GM23338 (cell line): ENCODE measurements around the gene BAK1. TPM values are rescaled to one million over a fixed set of nuclear protein-coding genes. Genes with fewer than 3 reads are reported as not detected.

Source experiments
- ATAC-seq: fragments of 200-7000 bp; cut with Tn5 transposase; 3 replicates; pipeline ENCODE4 v1.9.1; 2020
- DNase-seq: peaks from one replicate; pipeline ENCODE4 v3.0.0-alpha.2; 2015; ENCODE audit warnings: low spot score
- H2AFZ ChIP-seq: fragments of 200-600 bp; sonication (generic); 2 replicates; pipeline ENCODE4 v1.8.0; 2016; ENCODE audit warnings: antibody characterized with exemption, mild to moderate bottlenecking, moderate library complexity
- H3F3A ChIP-seq: fragments of 200-600 bp; sonication (generic); replicated peaks from 2 replicates; pipeline ENCODE4 v1.8.0; 2017; ENCODE audit warnings: antibody characterized with exemption, mixed run types, low read depth
- H3K27ac ChIP-seq: fragments of 200-600 bp; sonication (generic); 2 replicates; pipeline ENCODE4 v1.6.1; 2016; ENCODE audit warnings: low read depth
- H3K27me3 ChIP-seq: fragments of 200-600 bp; sonication (generic); 2 replicates; pipeline ENCODE4 v1.8.0; 2016; ENCODE audit warnings: mild to moderate bottlenecking, mixed run types, moderate library complexity; ENCODE audit not compliant: insufficient read depth
- H3K36me3 ChIP-seq: fragments of 200-600 bp; sonication (generic); 2 replicates; pipeline ENCODE4 v1.8.0; 2016; ENCODE audit warnings: mild to moderate bottlenecking; ENCODE audit not compliant: insufficient read depth
- H3K4me1 ChIP-seq: fragments of 200-600 bp; sonication (generic); 2 replicates; pipeline ENCODE4 v1.8.0; 2016; ENCODE audit warnings: mild to moderate bottlenecking, moderate library complexity; ENCODE audit not compliant: insufficient read depth
- H3K4me2 ChIP-seq: fragments of 200-600 bp; sonication (generic); 2 replicates; pipeline ENCODE4 v1.7.1; 2017; ENCODE audit warnings: mixed run types
- H3K4me3 ChIP-seq: fragments of 200-600 bp; sonication (generic); 2 replicates; pipeline ENCODE4 v1.6.1; 2016; ENCODE audit warnings: mixed run types
- H3K79me2 ChIP-seq: fragments of 200-600 bp; sonication (generic); replicated peaks from 2 replicates; pipeline ENCODE4 v1.8.0; 2017; ENCODE audit warnings: mild to moderate bottlenecking; ENCODE audit not compliant: insufficient read depth
- H3K9me2 ChIP-seq: fragments of 200-600 bp; sonication (generic); 2 replicates; pipeline ENCODE4 v1.8.0; 2017; ENCODE audit not compliant: insufficient read depth
- H4K20me1 ChIP-seq: fragments of 200-600 bp; sonication (generic); replicated peaks from 2 replicates; pipeline ENCODE4 v1.8.0; 2017; ENCODE audit warnings: mild to moderate bottlenecking; ENCODE audit not compliant: insufficient read depth
- H3K27ac Mint-ChIP-seq: 2 replicates; pipeline ENCODE4 v1.8.0; 2020; ENCODE audit warnings: inconsistent platforms, mild to moderate bottlenecking, moderate library complexity, mixed read lengths
- H3K27me3 Mint-ChIP-seq: 3 replicates; pipeline ENCODE4 v1.8.0; 2022; ENCODE audit warnings: low read depth, mild to moderate bottlenecking, moderate library complexity, mixed read lengths, inconsistent platforms; ENCODE audit not compliant: insufficient read depth, poor library complexity
- H3K36me3 Mint-ChIP-seq: 3 replicates; pipeline ENCODE4 v1.8.0; 2021; ENCODE audit warnings: low read depth, mild to moderate bottlenecking, inconsistent platforms, moderate library complexity, mixed read lengths
- H3K4me1 Mint-ChIP-seq: 3 replicates; pipeline ENCODE4 v1.8.0; 2020; ENCODE audit warnings: mild to moderate bottlenecking, inconsistent platforms, mixed read lengths
- H3K4me3 Mint-ChIP-seq: 3 replicates; pipeline ENCODE4 v1.8.0; 2021; ENCODE audit warnings: moderate library complexity, mild to moderate bottlenecking, inconsistent platforms, mixed read lengths
- H3K9me3 Mint-ChIP-seq: 3 replicates; pipeline ENCODE4 v1.8.0; 2020; ENCODE audit warnings: moderate library complexity, mild to moderate bottlenecking, inconsistent platforms, mixed read lengths
- CREB1 ChIP-seq: fragments of 250-450 bp; sonication (Bioruptor Pico); IDR thresholded peaks from 2 replicates; pipeline ENCODE4 v1.5.0; 2020; ENCODE audit warnings: low read depth, mild to moderate bottlenecking, moderate library complexity
- ETS1 ChIP-seq: IDR thresholded peaks from 2 replicates; pipeline ENCODE4 v1.6.1; 2016; ENCODE audit warnings: antibody characterized with exemption
- EZH2 ChIP-seq: fragments of 200-600 bp; sonication (generic); IDR thresholded peaks from one replicate; pipeline ENCODE4 v1.8.0; 2017; ENCODE audit warnings: antibody characterized with exemption, mild to moderate bottlenecking, low read depth; ENCODE audit not compliant: unreplicated experiment
- EZH2phosphoT487 ChIP-seq: fragments of 200-600 bp; sonication (generic); IDR thresholded peaks from one replicate; pipeline ENCODE4 v1.8.1; 2018; ENCODE audit warnings: antibody characterized with exemption; ENCODE audit not compliant: unreplicated experiment
- JUNB ChIP-seq: IDR thresholded peaks from one replicate; pipeline ENCODE4 v1.6.1; 2016; ENCODE audit warnings: antibody characterized with exemption; ENCODE audit not compliant: unreplicated experiment
- NANOG ChIP-seq: IDR thresholded peaks from 2 replicates; pipeline ENCODE4 v1.6.1; 2016; ENCODE audit warnings: antibody characterized with exemption, borderline replicate concordance
- POLR2AphosphoS5 ChIP-seq: IDR thresholded peaks from 2 replicates; pipeline ENCODE4 v1.6.1; 2016; ENCODE audit warnings: antibody characterized with exemption, low read depth
- STAT1 ChIP-seq: IDR thresholded peaks from one replicate; pipeline ENCODE4 v1.6.1; 2016; ENCODE audit warnings: antibody characterized with exemption; ENCODE audit not compliant: unreplicated experiment
- ZNF114 ChIP-seq: fragments of 250-450 bp; sonication (Bioruptor Pico); IDR thresholded peaks from 2 replicates; pipeline ENCODE4 v1.5.0; 2020; ENCODE audit warnings: mild to moderate bottlenecking, moderate library complexity
- ZNF331 ChIP-seq: fragments of 250-450 bp; sonication (Bioruptor Pico); IDR thresholded peaks from 2 replicates; pipeline ENCODE4 v1.5.0; 2020; ENCODE audit warnings: low read depth, mild to moderate bottlenecking, moderate library complexity
- polyA plus RNA-seq: library from polyadenylated mRNA; unstranded; fragments of >200 nt; fragmentation: Nextera tagmentation; extraction: Ambion mirVana; gene quantifications from 2 replicates; pipeline ENCODE4 v1.2.1, GENCODE V29; 2016
- total RNA-seq: library from RNA; depleted of rRNA; stranded (reverse); fragments of >200 nt; shearing (Covaris generic); gene quantifications from 2 replicates; pipeline ENCODE4 v1.2.3, GENCODE V29; 2014
- TF ChIP-seq, protein P1 (sequence below), 2 experiments: fragments of 200-600 bp in 1 of 2; sonication (generic) in 1 of 2; conservative IDR thresholded peaks; 2 replicates each; pipeline versions ENCODE4 v1.5.1 to v1.6.1; 2016 to 2017; ENCODE audit warnings: antibody characterized with exemption in 2 of 2, low read depth in 2 of 2, mild to moderate bottlenecking in 2 of 2, moderate library complexity in 1 of 2
- TF ChIP-seq, protein P2 (sequence below): IDR thresholded peaks from one replicate; pipeline ENCODE4 v1.6.1; 2018; ENCODE audit warnings: antibody characterized with exemption; ENCODE audit not compliant: unreplicated experiment
- TF ChIP-seq, protein P3 (sequence below): fragments of 250-450 bp; sonication (Bioruptor Pico); IDR thresholded peaks from 2 replicates; pipeline ENCODE4 v1.5.0; 2020; ENCODE audit warnings: mild to moderate bottlenecking, moderate library complexity

The BAK1 gene
- total and polyA plus RNA-seq, 2 experiments from 2014 or later, result 22.2 to 45.0 TPM

- Mint-ChIP-seq H3K36me3 (no peaks in the 10 kb centered on the region), H3K27me3 (peaks cover 22% of the 10 kb centered on the region), H3K9me3 (peaks cover 3% of the 10 kb centered on the region; the same call in 1 of the 3 replicates), H3K27ac (no peak overlapping the region), H3K4me1 (peaks cover 22% of the 10 kb centered on the region), H3K4me3 (no peak overlapping the region)
- TF ChIP-seq ZNF331, result no peak
- TF ChIP-seq, protein P1, sequence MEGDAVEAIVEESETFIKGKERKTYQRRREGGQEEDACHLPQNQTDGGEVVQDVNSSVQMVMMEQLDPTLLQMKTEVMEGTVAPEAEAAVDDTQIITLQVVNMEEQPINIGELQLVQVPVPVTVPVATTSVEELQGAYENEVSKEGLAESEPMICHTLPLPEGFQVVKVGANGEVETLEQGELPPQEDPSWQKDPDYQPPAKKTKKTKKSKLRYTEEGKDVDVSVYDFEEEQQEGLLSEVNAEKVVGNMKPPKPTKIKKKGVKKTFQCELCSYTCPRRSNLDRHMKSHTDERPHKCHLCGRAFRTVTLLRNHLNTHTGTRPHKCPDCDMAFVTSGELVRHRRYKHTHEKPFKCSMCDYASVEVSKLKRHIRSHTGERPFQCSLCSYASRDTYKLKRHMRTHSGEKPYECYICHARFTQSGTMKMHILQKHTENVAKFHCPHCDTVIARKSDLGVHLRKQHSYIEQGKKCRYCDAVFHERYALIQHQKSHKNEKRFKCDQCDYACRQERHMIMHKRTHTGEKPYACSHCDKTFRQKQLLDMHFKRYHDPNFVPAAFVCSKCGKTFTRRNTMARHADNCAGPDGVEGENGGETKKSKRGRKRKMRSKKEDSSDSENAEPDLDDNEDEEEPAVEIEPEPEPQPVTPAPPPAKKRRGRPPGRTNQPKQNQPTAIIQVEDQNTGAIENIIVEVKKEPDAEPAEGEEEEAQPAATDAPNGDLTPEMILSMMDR (conservative IDR thresholded peaks at IDR 0.05; ENCODE audit: low read depth in 2 of 2), result no peak
- TF ChIP-seq EZH2, result no peak
- no peak for TF ChIP-seq POLR2AphosphoS5
- TF ChIP-seq CREB1 (CRISPR knock-in tag), result no peak
- no peak for TF ChIP-seq NANOG
- TF ChIP-seq ETS1, result no peak
- TF ChIP-seq, protein P2, sequence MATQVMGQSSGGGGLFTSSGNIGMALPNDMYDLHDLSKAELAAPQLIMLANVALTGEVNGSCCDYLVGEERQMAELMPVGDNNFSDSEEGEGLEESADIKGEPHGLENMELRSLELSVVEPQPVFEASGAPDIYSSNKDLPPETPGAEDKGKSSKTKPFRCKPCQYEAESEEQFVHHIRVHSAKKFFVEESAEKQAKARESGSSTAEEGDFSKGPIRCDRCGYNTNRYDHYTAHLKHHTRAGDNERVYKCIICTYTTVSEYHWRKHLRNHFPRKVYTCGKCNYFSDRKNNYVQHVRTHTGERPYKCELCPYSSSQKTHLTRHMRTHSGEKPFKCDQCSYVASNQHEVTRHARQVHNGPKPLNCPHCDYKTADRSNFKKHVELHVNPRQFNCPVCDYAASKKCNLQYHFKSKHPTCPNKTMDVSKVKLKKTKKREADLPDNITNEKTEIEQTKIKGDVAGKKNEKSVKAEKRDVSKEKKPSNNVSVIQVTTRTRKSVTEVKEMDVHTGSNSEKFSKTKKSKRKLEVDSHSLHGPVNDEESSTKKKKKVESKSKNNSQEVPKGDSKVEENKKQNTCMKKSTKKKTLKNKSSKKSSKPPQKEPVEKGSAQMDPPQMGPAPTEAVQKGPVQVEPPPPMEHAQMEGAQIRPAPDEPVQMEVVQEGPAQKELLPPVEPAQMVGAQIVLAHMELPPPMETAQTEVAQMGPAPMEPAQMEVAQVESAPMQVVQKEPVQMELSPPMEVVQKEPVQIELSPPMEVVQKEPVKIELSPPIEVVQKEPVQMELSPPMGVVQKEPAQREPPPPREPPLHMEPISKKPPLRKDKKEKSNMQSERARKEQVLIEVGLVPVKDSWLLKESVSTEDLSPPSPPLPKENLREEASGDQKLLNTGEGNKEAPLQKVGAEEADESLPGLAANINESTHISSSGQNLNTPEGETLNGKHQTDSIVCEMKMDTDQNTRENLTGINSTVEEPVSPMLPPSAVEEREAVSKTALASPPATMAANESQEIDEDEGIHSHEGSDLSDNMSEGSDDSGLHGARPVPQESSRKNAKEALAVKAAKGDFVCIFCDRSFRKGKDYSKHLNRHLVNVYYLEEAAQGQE, result no peak
- no peak for TF ChIP-seq JUNB
- TF ChIP-seq ZNF114 (CRISPR knock-in tag), result no peak
- TF ChIP-seq, protein P3, sequence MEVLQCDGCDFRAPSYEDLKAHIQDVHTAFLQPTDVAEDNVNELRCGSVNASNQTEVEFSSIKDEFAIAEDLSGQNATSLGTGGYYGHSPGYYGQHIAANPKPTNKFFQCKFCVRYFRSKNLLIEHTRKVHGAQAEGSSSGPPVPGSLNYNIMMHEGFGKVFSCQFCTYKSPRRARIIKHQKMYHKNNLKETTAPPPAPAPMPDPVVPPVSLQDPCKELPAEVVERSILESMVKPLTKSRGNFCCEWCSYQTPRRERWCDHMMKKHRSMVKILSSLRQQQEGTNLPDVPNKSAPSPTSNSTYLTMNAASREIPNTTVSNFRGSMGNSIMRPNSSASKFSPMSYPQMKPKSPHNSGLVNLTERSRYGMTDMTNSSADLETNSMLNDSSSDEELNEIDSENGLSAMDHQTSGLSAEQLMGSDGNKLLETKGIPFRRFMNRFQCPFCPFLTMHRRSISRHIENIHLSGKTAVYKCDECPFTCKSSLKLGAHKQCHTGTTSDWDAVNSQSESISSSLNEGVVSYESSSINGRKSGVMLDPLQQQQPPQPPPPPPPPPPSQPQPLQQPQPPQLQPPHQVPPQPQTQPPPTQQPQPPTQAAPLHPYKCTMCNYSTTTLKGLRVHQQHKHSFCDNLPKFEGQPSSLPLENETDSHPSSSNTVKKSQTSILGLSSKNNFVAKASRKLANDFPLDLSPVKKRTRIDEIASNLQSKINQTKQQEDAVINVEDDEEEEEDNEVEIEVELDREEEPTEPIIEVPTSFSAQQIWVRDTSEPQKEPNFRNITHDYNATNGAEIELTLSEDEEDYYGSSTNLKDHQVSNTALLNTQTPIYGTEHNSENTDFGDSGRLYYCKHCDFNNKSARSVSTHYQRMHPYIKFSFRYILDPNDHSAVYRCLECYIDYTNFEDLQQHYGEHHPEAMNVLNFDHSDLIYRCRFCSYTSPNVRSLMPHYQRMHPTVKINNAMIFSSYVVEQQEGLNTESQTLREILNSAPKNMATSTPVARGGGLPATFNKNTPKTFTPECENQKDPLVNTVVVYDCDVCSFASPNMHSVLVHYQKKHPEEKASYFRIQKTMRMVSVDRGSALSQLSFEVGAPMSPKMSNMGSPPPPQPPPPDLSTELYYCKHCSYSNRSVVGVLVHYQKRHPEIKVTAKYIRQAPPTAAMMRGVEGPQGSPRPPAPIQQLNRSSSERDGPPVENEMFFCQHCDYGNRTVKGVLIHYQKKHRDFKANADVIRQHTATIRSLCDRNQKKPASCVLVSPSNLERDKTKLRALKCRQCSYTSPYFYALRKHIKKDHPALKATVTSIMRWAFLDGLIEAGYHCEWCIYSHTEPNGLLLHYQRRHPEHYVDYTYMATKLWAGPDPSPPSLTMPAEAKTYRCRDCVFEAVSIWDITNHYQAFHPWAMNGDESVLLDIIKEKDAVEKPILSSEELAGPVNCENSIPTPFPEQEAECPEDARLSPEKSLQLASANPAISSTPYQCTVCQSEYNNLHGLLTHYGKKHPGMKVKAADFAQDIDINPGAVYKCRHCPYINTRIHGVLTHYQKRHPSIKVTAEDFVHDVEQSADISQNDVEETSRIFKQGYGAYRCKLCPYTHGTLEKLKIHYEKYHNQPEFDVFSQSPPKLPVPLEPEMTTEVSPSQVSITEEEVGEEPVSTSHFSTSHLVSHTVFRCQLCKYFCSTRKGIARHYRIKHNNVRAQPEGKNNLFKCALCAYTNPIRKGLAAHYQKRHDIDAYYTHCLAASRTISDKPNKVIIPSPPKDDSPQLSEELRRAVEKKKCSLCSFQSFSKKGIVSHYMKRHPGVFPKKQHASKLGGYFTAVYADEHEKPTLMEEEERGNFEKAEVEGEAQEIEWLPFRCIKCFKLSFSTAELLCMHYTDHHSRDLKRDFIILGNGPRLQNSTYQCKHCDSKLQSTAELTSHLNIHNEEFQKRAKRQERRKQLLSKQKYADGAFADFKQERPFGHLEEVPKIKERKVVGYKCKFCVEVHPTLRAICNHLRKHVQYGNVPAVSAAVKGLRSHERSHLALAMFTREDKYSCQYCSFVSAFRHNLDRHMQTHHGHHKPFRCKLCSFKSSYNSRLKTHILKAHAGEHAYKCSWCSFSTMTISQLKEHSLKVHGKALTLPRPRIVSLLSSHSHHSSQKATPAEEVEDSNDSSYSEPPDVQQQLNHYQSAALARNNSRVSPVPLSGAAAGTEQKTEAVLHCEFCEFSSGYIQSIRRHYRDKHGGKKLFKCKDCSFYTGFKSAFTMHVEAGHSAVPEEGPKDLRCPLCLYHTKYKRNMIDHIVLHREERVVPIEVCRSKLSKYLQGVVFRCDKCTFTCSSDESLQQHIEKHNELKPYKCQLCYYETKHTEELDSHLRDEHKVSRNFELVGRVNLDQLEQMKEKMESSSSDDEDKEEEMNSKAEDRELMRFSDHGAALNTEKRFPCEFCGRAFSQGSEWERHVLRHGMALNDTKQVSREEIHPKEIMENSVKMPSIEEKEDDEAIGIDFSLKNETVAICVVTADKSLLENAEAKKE, result no peak
- no peak for TF ChIP-seq EZH2phosphoT487
- TF ChIP-seq STAT1, result no peak
- DNase-seq, result no peak
- no peak overlapping the region for H3K4me3 ChIP-seq
- no peak overlapping the region for H3K4me2 ChIP-seq
- no peaks in the 10 kb centered on the region; the same call in 1 of the 2 replicates for H3F3A ChIP-seq
- no peaks in the 10 kb centered on the region for H3K9me2 ChIP-seq
- H4K20me1 ChIP-seq, result no peaks in the 10 kb centered on the region
- H2AFZ ChIP-seq, result no peak overlapping the region
- H3K79me2 ChIP-seq, result no peaks in the 10 kb centered on the region
- peaks cover 16% of the 10 kb centered on the region; the same call in 1 of the 2 replicates for H3K4me1 ChIP-seq
- no peak for ATAC-seq
- H3K27ac ChIP-seq, result no peak overlapping the region
- H3K27me3 ChIP-seq, result no peaks in the 10 kb centered on the region
- no peaks in the 10 kb centered on the region for H3K36me3 ChIP-seq
Observed at GRCh38 chr6:33587529-33587928, 7.5 kb upstream of the BAK1 start.
